ENCODE data around the gene CD109. TPM values are rescaled to one million over a fixed set of nuclear protein-coding genes. Genes with fewer than 3 reads are reported as not detected.
A peak's percentile ranks its signal among the peaks of the same experiment; 100 is the strongest.

CD109 gene
- total RNA-seq (10 to 100 TPM in 7 of 9 donors, 1 to 10 TPM in 2; 6.9 to 30.5 (median 14.5) TPM), polyA plus RNA-seq (1 to 10 TPM; 1.9 to 9.3 TPM)
- long read RNA-seq, donor 1, full-length matches to known transcripts = 6 of 13 reads
- long read RNA-seq, donor 1, partial matches to known transcripts = 1 of 13 reads
- long read RNA-seq, donor 1, other reads (novel, unspliced or antisense) = 6 of 13 reads
- long read RNA-seq, donor 2, full-length matches to known transcripts = 1 of 7 reads
- long read RNA-seq, donor 2, partial matches to known transcripts = 2 of 7 reads
- long read RNA-seq, donor 2, other reads (novel, unspliced or antisense) = 4 of 7 reads
- long read RNA-seq, donor 3, full-length matches to known transcripts = 4 of 15 reads
- long read RNA-seq, donor 3, partial matches to known transcripts = 4 of 15 reads
- long read RNA-seq, donor 3, other reads (novel, unspliced or antisense) = 7 of 15 reads

DNA sequence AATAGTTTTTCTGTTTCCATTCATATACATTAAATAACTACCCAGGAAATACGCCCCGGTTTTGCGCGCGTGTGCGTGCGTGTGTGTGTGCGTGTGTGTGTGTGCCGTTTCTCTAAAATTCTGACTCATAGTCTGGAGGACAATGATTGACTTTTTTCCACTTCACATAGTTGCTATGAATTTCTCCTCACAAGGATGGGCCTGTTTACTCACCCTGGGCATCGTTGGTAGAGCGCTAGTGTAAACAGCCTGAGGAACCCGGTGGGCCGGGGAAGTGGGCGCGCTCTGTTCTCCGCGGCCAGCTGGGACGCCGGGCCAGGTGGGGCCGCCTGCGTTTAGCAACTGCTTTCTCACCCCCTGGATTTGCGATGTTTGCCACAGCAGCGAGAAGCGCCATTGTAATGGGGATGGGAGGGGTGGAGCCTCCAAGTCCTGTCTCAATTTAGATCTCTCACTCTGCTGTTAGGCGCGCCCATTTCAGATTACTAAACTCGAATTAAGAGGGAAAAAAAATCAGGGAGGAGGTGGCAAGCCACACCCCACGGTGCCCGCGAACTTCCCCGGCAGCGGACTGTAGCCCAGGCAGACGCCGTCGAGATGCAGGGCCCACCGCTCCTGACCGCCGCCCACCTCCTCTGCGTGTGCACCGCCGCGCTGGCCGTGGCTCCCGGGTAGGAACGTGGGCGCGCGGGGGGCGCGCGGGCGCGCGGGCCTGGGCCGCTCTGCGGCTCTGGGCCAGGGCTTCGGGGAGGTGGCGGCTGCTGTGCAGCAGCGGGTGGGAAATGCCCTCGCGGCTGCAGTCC is at the start of gene CD109:
Gene CD109 (plus strand): TSS at position 585 of the 803 bp plus-strand sequence. CDS start 13 bp downstream, at position 598.
- Histone ChIP-seq H3K27ac (peak within 1 kb of the TSS; percentile 7 to 86 (median 70)), H3K27me3 (no peaks in the 10 kb centered on the region), H3K9me3 (no peaks in the 10 kb centered on the region), H3K4me3 (peak within 1 kb of the TSS; percentile 43 to 82 (median 66)), H3K36me3 (no peaks in the 10 kb centered on the region), H3K4me1 (peaks cover 0 to 28% (median 11%) of the 10 kb centered on the region in 12 donors)
- 7 to 13% (median 8%) methylated on average over 39 to 61 of the region's 61 CpGs for WGBS, 4 donors
- TF ChIP-seq POLR2A (IDR thresholded peaks at IDR 0.05) = no peak
- TF ChIP-seq, protein P1, sequence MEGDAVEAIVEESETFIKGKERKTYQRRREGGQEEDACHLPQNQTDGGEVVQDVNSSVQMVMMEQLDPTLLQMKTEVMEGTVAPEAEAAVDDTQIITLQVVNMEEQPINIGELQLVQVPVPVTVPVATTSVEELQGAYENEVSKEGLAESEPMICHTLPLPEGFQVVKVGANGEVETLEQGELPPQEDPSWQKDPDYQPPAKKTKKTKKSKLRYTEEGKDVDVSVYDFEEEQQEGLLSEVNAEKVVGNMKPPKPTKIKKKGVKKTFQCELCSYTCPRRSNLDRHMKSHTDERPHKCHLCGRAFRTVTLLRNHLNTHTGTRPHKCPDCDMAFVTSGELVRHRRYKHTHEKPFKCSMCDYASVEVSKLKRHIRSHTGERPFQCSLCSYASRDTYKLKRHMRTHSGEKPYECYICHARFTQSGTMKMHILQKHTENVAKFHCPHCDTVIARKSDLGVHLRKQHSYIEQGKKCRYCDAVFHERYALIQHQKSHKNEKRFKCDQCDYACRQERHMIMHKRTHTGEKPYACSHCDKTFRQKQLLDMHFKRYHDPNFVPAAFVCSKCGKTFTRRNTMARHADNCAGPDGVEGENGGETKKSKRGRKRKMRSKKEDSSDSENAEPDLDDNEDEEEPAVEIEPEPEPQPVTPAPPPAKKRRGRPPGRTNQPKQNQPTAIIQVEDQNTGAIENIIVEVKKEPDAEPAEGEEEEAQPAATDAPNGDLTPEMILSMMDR (IDR thresholded peaks at IDR 0.05) = no peak
- peak; percentile 40 to 74 (median 62) for DNase-seq
- intact Hi-C loops (cut with DNase I) = no loop called here
- peak; percentile 74 to 92 (median 85) for ATAC-seq

DNA sequence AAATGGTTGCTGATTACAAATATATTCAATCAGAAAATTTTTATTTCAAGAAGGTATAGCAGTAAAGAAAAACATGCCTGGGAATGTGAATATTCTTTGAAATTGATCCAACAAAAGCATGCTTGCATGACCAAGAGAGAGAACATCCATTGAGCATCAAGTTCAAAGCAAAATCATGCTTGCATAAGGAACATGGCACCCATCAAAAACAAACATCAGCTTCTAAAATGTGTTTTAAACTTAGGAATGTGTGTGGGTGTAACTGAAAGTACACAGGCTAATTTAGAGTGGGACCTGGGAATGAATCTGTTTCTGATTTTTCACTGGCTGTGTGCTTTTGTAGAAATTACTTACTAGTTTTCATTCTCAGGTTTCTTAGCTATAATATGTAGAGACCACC is 47.8 kb upstream of the CD109 start:
- no peak for ATAC-seq
- no peak overlapping the region for H3K27ac ChIP-seq
- intact Hi-C loops (cut with DNase I) = no loop called here
- peaks cover 0 to 31% (median 9%) of the 10 kb centered on the region in 12 donors for H3K4me1 ChIP-seq
- no peak overlapping the region for H3K4me3 ChIP-seq
- H3K9me3 ChIP-seq = no peaks in the 10 kb centered on the region
- no peaks in the 10 kb centered on the region for H3K27me3 ChIP-seq
- H3K36me3 ChIP-seq = peaks cover 0 to 34% (median 13%) of the 10 kb centered on the region in 9 donors
- DNase-seq = no peak
- TF ChIP-seq, protein P1 (IDR thresholded peaks at IDR 0.05) = no peak

DNA sequence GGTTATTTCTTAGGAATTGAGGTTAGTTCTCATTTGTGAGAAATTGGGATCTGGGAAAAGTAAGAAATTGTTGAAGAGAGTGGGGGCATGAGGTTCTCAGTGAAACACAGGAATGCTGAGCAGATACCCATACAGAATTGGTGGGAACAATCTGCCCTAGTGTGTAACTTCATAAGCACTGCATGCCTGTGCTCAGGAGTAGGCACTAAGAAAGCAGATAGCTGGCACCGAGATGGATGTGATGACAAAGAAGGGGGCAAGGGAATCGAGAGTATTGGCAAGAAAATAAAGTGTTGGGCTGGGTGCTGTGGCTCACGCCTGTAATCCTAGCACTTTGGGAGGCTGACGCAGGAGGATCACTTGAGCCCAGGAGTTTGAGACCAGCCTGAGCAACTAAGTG is 46.2 kb upstream of the CD109 start:
- Histone ChIP-seq H3K4me3 (no peak overlapping the region), H3K27ac (no peak overlapping the region), H3K4me1 (peaks cover 0 to 29% (median 12%) of the 10 kb centered on the region in 12 donors), H3K9me3 (no peaks in the 10 kb centered on the region), H3K27me3 (no peaks in the 10 kb centered on the region), H3K36me3 (peaks cover 0 to 25% (median 10%) of the 10 kb centered on the region in 9 donors)
- ATAC-seq = no peak
- TF ChIP-seq, protein P1 (IDR thresholded peaks at IDR 0.05) = no peak
- no peak for TF ChIP-seq POLR2A (IDR thresholded peaks at IDR 0.05)
- no peak for DNase-seq
- intact Hi-C loops (cut with DNase I) = no loop called here
- WGBS, 4 donors = 63 to 76% (median 64%) methylated on average over 4 of the region's 4 CpGs
